ENCODE measurements around the gene FUT9. TPM values are rescaled to one million over a fixed set of nuclear protein-coding genes. Genes with fewer than 3 reads are reported as not detected.

FUT9 gene
- not detected for total RNA-seq
- long read RNA-seq: 0 reads

- H3K27me3 ChIP-seq: no peaks in the 10 kb centered on the region
- H3K9me3 ChIP-seq: no peaks in the 10 kb centered on the region
- no peaks in the 10 kb centered on the region for H3K36me3 ChIP-seq
- TF ChIP-seq CTCF (IDR thresholded peaks at IDR 0.05): no peak
- no peak for TF ChIP-seq POLR2A (IDR thresholded peaks at IDR 0.05)
- no peak within 1 kb of the TSS for H3K27ac ChIP-seq
- WGBS (ENCODE audit: insufficient coverage, low coverage, low lambda C conversion rate, missing lambda C conversion rate): 5% methylated on average over 31 of the region's 62 CpGs
- intact Hi-C loops (cut with DNase I): no loop called here
- DNase-seq: peak in 1 of 3 donors; percentile 41
- H3K4me3 ChIP-seq: no peak within 1 kb of the TSS
- no peaks in the 10 kb centered on the region for H3K4me1 ChIP-seq
- peak in 1 of 4 donors; percentile 21 for ATAC-seq
These were observed at the start of gene FUT9 for GRCh38 chr6:96015518-96016333. Gene FUT9 (plus strand): TSS chr6:96015974. CDS start chr6:96203156, 187,182 bp downstream.

GRCh38 chr6:95967594-95967993, 48.2 kb upstream of the FUT9 start:
- TF ChIP-seq POLR2A (IDR thresholded peaks at IDR 0.05) (no peak), CTCF (IDR thresholded peaks at IDR 0.05) (no peak)
- H3K27me3 ChIP-seq: no peaks in the 10 kb centered on the region
- ATAC-seq (no peak), DNase-seq (no peak)
- no peak overlapping the region for H3K4me3 ChIP-seq
- H3K27ac ChIP-seq: no peak overlapping the region
- intact Hi-C loops (cut with DNase I): no loop called here
- no peaks in the 10 kb centered on the region for H3K9me3 ChIP-seq
- H3K4me1 ChIP-seq: no peaks in the 10 kb centered on the region
- no peaks in the 10 kb centered on the region for H3K36me3 ChIP-seq

GRCh38 chr6:95973976-95974375, 41.8 kb upstream of the FUT9 start:
- WGBS (ENCODE audit: insufficient coverage, low coverage, low lambda C conversion rate, missing lambda C conversion rate): 30% methylated on average over 3 of the region's 3 CpGs
- H3K27ac ChIP-seq: no peak overlapping the region
- DNase-seq (no peak), ATAC-seq (no peak)
- no peak overlapping the region for H3K4me3 ChIP-seq
- no peaks in the 10 kb centered on the region for H3K4me1 ChIP-seq
- H3K9me3 ChIP-seq: no peaks in the 10 kb centered on the region
- H3K27me3 ChIP-seq: no peaks in the 10 kb centered on the region
- H3K36me3 ChIP-seq: no peaks in the 10 kb centered on the region
- TF ChIP-seq POLR2A (IDR thresholded peaks at IDR 0.05): no peak
- TF ChIP-seq CTCF (IDR thresholded peaks at IDR 0.05): no peak
- intact Hi-C loops (cut with DNase I): no loop called here

- ATAC-seq (no peak), DNase-seq (no peak)
- Histone ChIP-seq H3K36me3 (no peaks in the 10 kb centered on the region), H3K4me1 (no peaks in the 10 kb centered on the region), H3K4me3 (no peak overlapping the region), H3K27me3 (no peaks in the 10 kb centered on the region), H3K27ac (no peak overlapping the region), H3K9me3 (no peaks in the 10 kb centered on the region)
- intact Hi-C loops (cut with DNase I): no loop called here
- TF ChIP-seq POLR2A (IDR thresholded peaks at IDR 0.05) (no peak), CTCF (IDR thresholded peaks at IDR 0.05) (no peak)
- WGBS (ENCODE audit: insufficient coverage, low coverage, low lambda C conversion rate, missing lambda C conversion rate): 25% methylated on average over 2 of the region's 2 CpGs
These were observed 37.5 kb upstream of the FUT9 start for GRCh38 chr6:95978230-95978629.
